IMR-90 (cell line): ENCODE measurements around the gene COQ10A. TPM values are rescaled to one million over a fixed set of nuclear protein-coding genes. Genes with fewer than 3 reads are reported as not detected.

Experiments used
- ATAC-seq: fragments of 200-7000 bp; cut with Tn5 transposase; 2 replicates; pipeline ENCODE4 v1.9.1; 2020; ENCODE audit warnings: low read depth, mild to moderate bottlenecking, moderate library complexity
- BruUV-seq: library from RNA; stranded (reverse); fragments of 400-500 nt; replicated peaks from 2 replicates; lab custom pipeline; 2021; lab: Mats Ljungman, UMichigan
- CTCF ChIA-PET: fragments of 300-600 bp; formaldehyde crosslinking; extraction: SDS; loops from one replicate; lab custom pipeline; 2021; ENCODE audit warnings: antibody characterized with exemption; lab: Yijun Ruan, JAX
- POLR2A ChIA-PET: fragments of 300-600 bp; sonication (Branson Sonifier 250); formaldehyde crosslinking; loops from one replicate; lab custom pipeline; 2022; ENCODE audit warnings: antibody characterized with exemption; ENCODE audit not compliant: unreplicated experiment; lab: Charles Lee
- DNase-seq: peaks from one replicate; pipeline ENCODE4 v3.0.0; 2013
- H2AFZ ChIP-seq: replicated peaks from 2 replicates; pipeline ENCODE3; 2013; ENCODE audit warnings: low read length, mild to moderate bottlenecking; ENCODE audit not compliant: poor library complexity
- H2AK5ac ChIP-seq: 2 replicates; pipeline ENCODE4 v1.6.1; 2013; ENCODE audit warnings: low read depth, low read length, inconsistent platforms
- H2AK9ac ChIP-seq: replicated peaks from 2 replicates; pipeline ENCODE3; 2013; ENCODE audit warnings: mild to moderate bottlenecking, low read depth, low read length, moderate library complexity; ENCODE audit not compliant: poor library complexity
- H2BK120ac ChIP-seq: 2 replicates; pipeline ENCODE4 v1.6.1; 2013; ENCODE audit warnings: low read depth, low read length, inconsistent platforms
- H2BK15ac ChIP-seq: 3 replicates; pipeline ENCODE4 v1.6.1; 2013; ENCODE audit warnings: low read depth, low read length, inconsistent platforms
- H2BK20ac ChIP-seq: 2 replicates; pipeline ENCODE4 v1.6.1; 2013; ENCODE audit warnings: low read depth, mild to moderate bottlenecking, inconsistent platforms, low read length, moderate library complexity
- H2BK5ac ChIP-seq: 2 replicates; pipeline ENCODE4 v1.6.1; 2013; ENCODE audit warnings: mild to moderate bottlenecking, low read depth, low read length, inconsistent platforms; ENCODE audit not compliant: poor library complexity, severe bottlenecking
- H3K14ac ChIP-seq: replicated peaks from 2 replicates; pipeline ENCODE4 v1.6.1; 2013; ENCODE audit warnings: low read depth, low read length, inconsistent platforms
- H3K18ac ChIP-seq: 2 replicates; pipeline ENCODE4 v1.6.1; 2013; ENCODE audit warnings: low read depth, low read length, control low read depth
- H3K23ac ChIP-seq: 2 replicates; pipeline ENCODE4 v1.6.1; 2013; ENCODE audit warnings: low read depth, low read length, inconsistent platforms
- H3K27ac ChIP-seq: 2 replicates; pipeline ENCODE4 v1.5.1; 2013; ENCODE audit warnings: mild to moderate bottlenecking, control low read depth, low read length; ENCODE audit not compliant: insufficient read depth
- H3K27me3 ChIP-seq: 2 replicates; pipeline ENCODE4 v1.6.1; 2013; ENCODE audit warnings: low read length; ENCODE audit not compliant: control insufficient read depth, insufficient read depth
- H3K36me3 ChIP-seq: 2 replicates; pipeline ENCODE4 v1.6.1; 2013; ENCODE audit warnings: low read length, mixed read lengths; ENCODE audit not compliant: control insufficient read depth, insufficient read depth
- H3K4ac ChIP-seq: 2 replicates; pipeline ENCODE4 v1.6.1; 2013; ENCODE audit warnings: low read depth, low read length, inconsistent platforms
- H3K4me1 ChIP-seq: 2 replicates; pipeline ENCODE4 v1.6.1; 2013; ENCODE audit warnings: low read length, mixed read lengths; ENCODE audit not compliant: control insufficient read depth, insufficient read depth
- H3K4me2 ChIP-seq: 2 replicates; pipeline ENCODE4 v1.6.1; 2013; ENCODE audit warnings: low read depth, mild to moderate bottlenecking, control low read depth, low read length, moderate library complexity
- H3K4me3 ChIP-seq: 2 replicates; pipeline ENCODE4 v1.5.1; 2013; ENCODE audit warnings: low read depth, mild to moderate bottlenecking, control low read depth, low read length, moderate library complexity; ENCODE audit not compliant: insufficient read depth
- H3K56ac ChIP-seq: 2 replicates; pipeline ENCODE4 v1.6.1; 2013; ENCODE audit warnings: low read length, inconsistent platforms; ENCODE audit not compliant: insufficient read depth; ENCODE audit errors: extremely low read depth
- H3K79me1 ChIP-seq, 2 experiments: 2 replicates each; pipeline ENCODE4 v1.6.1; 2013; ENCODE audit warnings: low read length in 2 of 2, inconsistent platforms in 1 of 2, low read depth in 1 of 2
- H3K9ac ChIP-seq: 2 replicates; pipeline ENCODE4 v1.6.1; 2013; ENCODE audit warnings: low read depth, low read length, control low read depth
- H3K9me1 ChIP-seq: 2 replicates; pipeline ENCODE4 v1.6.1; 2013; ENCODE audit warnings: low read length, inconsistent platforms; ENCODE audit not compliant: insufficient read depth
- H3K9me3 ChIP-seq: 2 replicates; pipeline ENCODE4 v1.6.1; 2013; ENCODE audit warnings: low read length; ENCODE audit not compliant: control insufficient read depth, insufficient read depth
- H4K20me1 ChIP-seq: 2 replicates; pipeline ENCODE4 v1.6.1; 2013; ENCODE audit warnings: low read length, inconsistent platforms; ENCODE audit not compliant: insufficient read depth
- H4K5ac ChIP-seq: 2 replicates; pipeline ENCODE4 v1.6.1; 2013; ENCODE audit warnings: mild to moderate bottlenecking, low read depth, low read length, control low read depth
- H4K8ac ChIP-seq, 2 experiments: 2 replicates each; pipeline ENCODE4 v1.6.1; 2013; ENCODE audit warnings: low read depth in 2 of 2, low read length in 2 of 2, control low read depth in 1 of 2, inconsistent platforms in 1 of 2
- H4K91ac ChIP-seq: 2 replicates; pipeline ENCODE4 v1.6.1; 2013; ENCODE audit warnings: low read depth, low read length, inconsistent platforms; ENCODE audit not compliant: insufficient read depth
- CHD1 ChIP-seq: IDR thresholded peaks from 2 replicates; pipeline ENCODE4 v1.6.1; 2012; ENCODE audit warnings: low read depth, low read length, improper control_type of control experiment
- MAZ ChIP-seq: IDR thresholded peaks from 2 replicates; pipeline ENCODE4 v1.6.1; 2012; ENCODE audit warnings: low read depth, mild to moderate bottlenecking, low read length, improper control_type of control experiment, moderate library complexity, borderline replicate concordance
- MXI1 ChIP-seq: IDR thresholded peaks from 2 replicates; pipeline ENCODE4 v1.6.1; 2012; ENCODE audit warnings: low read depth, mild to moderate bottlenecking, low read length, moderate library complexity, borderline replicate concordance
- POLR2A ChIP-seq: IDR thresholded peaks from 2 replicates; pipeline ENCODE4 v1.6.1; 2012; ENCODE audit warnings: mild to moderate bottlenecking, low read depth, low read length
- USF2 ChIP-seq: fragments of 150-350 bp; IDR thresholded peaks from 2 replicates; pipeline ENCODE4 v1.6.1; 2017; ENCODE audit warnings: mild to moderate bottlenecking, antibody characterized with exemption, low read length, low read depth
- WGBS, 2 experiments: methylation state at CpG; one replicate each; pipeline versions ENCODE4 v1.1.5 to v1.1.7; 2013; ENCODE audit warnings: missing lambda C conversion rate in 2 of 2; ENCODE audit not compliant: insufficient read length in 1 of 2; ENCODE audit errors: extremely low coverage in 2 of 2; 5-methylcytosine and 5-hydroxymethylcytosine counted together
- dilution Hi-C: fragments of 300-500 bp; cut with HindIII; formaldehyde crosslinking; loops from one replicate; pipeline ENCODE4 v1.14.3; 2018; ENCODE audit warnings: low sequenced_read_pairs; ENCODE audit not compliant: unreplicated experiment
- in situ Hi-C: fragments of 300-500 bp; cut with MboI; formaldehyde crosslinking; loops from 3 replicates; pipeline ENCODE4 v1.14.3; 2019; ENCODE audit warnings: low sequenced_read_pairs, inconsistent platforms, mixed read lengths
- intact Hi-C: fragments of 100-400 bp; cut with micrococcal nuclease; formaldehyde crosslinking; loops from 2 replicates; pipeline ENCODE4 v1.10.0; 2022
- polyA plus RNA-seq, 3 experiments: library from polyadenylated mRNA; depleted of rRNA; stranded (reverse); fragments of >200 nt; gene quantifications; 2 replicates each; pipeline ENCODE4 v1.2.3, GENCODE V29; 2012; ENCODE audit warnings: low replicate concordance in 1 of 3
- total RNA-seq: library from RNA; depleted of rRNA; stranded (reverse); fragments of >200 nt; gene quantifications from 2 replicates; pipeline ENCODE4 v1.2.3, GENCODE V29; 2012

The COQ10A gene
- total and polyA plus RNA-seq, 2 of the 4 experiments (the other 2 are of a cell fraction): 4.7 to 10.8 TPM

- H4K8ac ChIP-seq: no peak overlapping the region
- no peak overlapping the region for H4K5ac ChIP-seq
- ChIA-PET POLR2A (no interaction called here), CTCF (no interaction called here)
- peaks cover 24% of the 10 kb centered on the region for H4K20me1 ChIP-seq
- peaks cover 14% of the 10 kb centered on the region for H3K9me1 ChIP-seq
- TF ChIP-seq POLR2A (no peak), MXI1 (no peak), USF2 (no peak), CHD1 (no peak), MAZ (no peak)
- H2BK20ac ChIP-seq: no peak overlapping the region
- WGBS, 2 experiments: no CpG with 5 or more reads among the region's 5 CpGs
- H3K23ac ChIP-seq: no peak overlapping the region
- H2AK5ac ChIP-seq: no peak overlapping the region
- H3K27me3 ChIP-seq: no peaks in the 10 kb centered on the region
- H2BK120ac ChIP-seq: no peak overlapping the region
- no peak overlapping the region for H3K56ac ChIP-seq
- H3K9me3 ChIP-seq: no peaks in the 10 kb centered on the region
- peaks cover 26 to 72% of the 10 kb centered on the region in 2 experiments for H3K79me1 ChIP-seq
- no peak overlapping the region for H3K9ac ChIP-seq
- H2AFZ ChIP-seq: no peak overlapping the region
- dilution Hi-C loops (no loop called here), intact Hi-C loops (no loop called here), in situ Hi-C loops (no loop called here)
- no TSS peak for BruUV-seq
- DNase-seq (no peak), ATAC-seq (no peak)
- peaks cover 14% of the 10 kb centered on the region for H3K36me3 ChIP-seq
- H2AK9ac ChIP-seq: no peak overlapping the region
- no peak overlapping the region for H3K18ac ChIP-seq
- no peak overlapping the region for H3K4ac ChIP-seq
- no peak overlapping the region for H3K4me3 ChIP-seq
- H3K14ac ChIP-seq: no peak overlapping the region
- H2BK15ac ChIP-seq: no peak overlapping the region
- H3K4me2 ChIP-seq: no peak overlapping the region
- no peak overlapping the region for H3K27ac ChIP-seq
- no peak overlapping the region for H4K91ac ChIP-seq
- peaks cover 9% of the 10 kb centered on the region; the same call in 1 of the 2 replicates for H3K4me1 ChIP-seq
- H2BK5ac ChIP-seq: no peak overlapping the region
These were observed 29.6 kb downstream of the COQ10A start for GRCh38 chr12:56296295-56296694.
